Activated CD8-positive, alpha-beta T cell treated with anti-CD3 and anti-CD28 coated beads for 36 hours (primary cell): ENCODE data around the gene CLEC18B. TPM values are rescaled to one million over a fixed set of nuclear protein-coding genes. Genes with fewer than 3 reads are reported as not detected.

Experiments
- ATAC-seq: fragments of 200-7000 bp; cut with Tn5 transposase; one replicate; pipeline ENCODE4 v1.10.0; 2021; ENCODE audit warnings: mild to moderate bottlenecking, moderate library complexity
- CTCF ChIA-PET: fragments of 350-600 bp; sonication (Branson Sonifier 250); formaldehyde crosslinking; loops from one replicate; lab custom pipeline; 2021; ENCODE audit warnings: antibody characterized with exemption; lab: Charles Lee
- POLR2A ChIA-PET: fragments of 350-600 bp; sonication (Branson Sonifier 250); formaldehyde crosslinking; loops from one replicate; lab custom pipeline; 2021; ENCODE audit warnings: antibody characterized with exemption; lab: Charles Lee
- DNase-seq: peaks from one replicate; pipeline ENCODE4 v3.0.0-alpha.2; 2020
- H3K27ac Mint-ChIP-seq: one replicate; pipeline ENCODE4 v1.8.0; 2021; ENCODE audit warnings: mild to moderate bottlenecking, mixed read lengths
- H3K27me3 Mint-ChIP-seq: one replicate; pipeline ENCODE4 v1.8.0; 2021; ENCODE audit warnings: mixed read lengths
- H3K36me3 Mint-ChIP-seq: one replicate; pipeline ENCODE4 v1.8.0; 2021; ENCODE audit warnings: low read depth, mixed read lengths
- H3K4me1 Mint-ChIP-seq: one replicate; pipeline ENCODE4 v1.8.0; 2021; ENCODE audit warnings: low read depth, mixed read lengths
- H3K4me3 Mint-ChIP-seq: one replicate; pipeline ENCODE4 v1.8.0; 2021; ENCODE audit warnings: mild to moderate bottlenecking, moderate library complexity, mixed read lengths
- H3K9me3 Mint-ChIP-seq: one replicate; pipeline ENCODE4 v1.8.0; 2021; ENCODE audit warnings: mixed read lengths
- CTCF ChIP-seq: fragments of 200-600 bp; IDR thresholded peaks from one replicate; pipeline ENCODE4 v1.8.0; 2022; ENCODE audit warnings: antibody characterized with exemption, mild to moderate bottlenecking
- intact Hi-C: fragments of 100-400 bp; cut with micrococcal nuclease; formaldehyde crosslinking; loops from one replicate; pipeline ENCODE4 v1.10.0; 2022
- total RNA-seq, 2 experiments: library from RNA; stranded (reverse); gene quantifications; one replicate each; pipeline ENCODE4 v1.2.3, GENCODE V29; 2021

Gene CLEC18B
- total RNA-seq, 2 experiments from 2014 or later: 0.22 TPM; not detected in 1

GRCh38 chr16:74460542-74460941 lies 39.3 kb upstream of the CLEC18B start:
- intact Hi-C loops: no loop called here
- no peak overlapping the region for H3K4me3 Mint-ChIP-seq
- no peaks in the 10 kb centered on the region for H3K4me1 Mint-ChIP-seq
- H3K9me3 Mint-ChIP-seq: no peaks in the 10 kb centered on the region
- no peak for TF ChIP-seq CTCF
- H3K27ac Mint-ChIP-seq: no peak overlapping the region
- DNase-seq (no peak), ATAC-seq (no peak)
- no peaks in the 10 kb centered on the region for H3K27me3 Mint-ChIP-seq
- peaks cover 45% of the 10 kb centered on the region for H3K36me3 Mint-ChIP-seq
- POLR2A ChIA-PET: no interaction called here
- CTCF ChIA-PET: no interaction called here

GRCh38 chr16:74456290-74456625 lies 35.0 kb upstream of the CLEC18B start:
- no peak for TF ChIP-seq CTCF
- CTCF ChIA-PET: no interaction called here
- intact Hi-C loops: no loop called here
- Mint-ChIP-seq H3K4me1 (no peaks in the 10 kb centered on the region), H3K27me3 (no peaks in the 10 kb centered on the region), H3K27ac (no peak overlapping the region), H3K4me3 (no peak overlapping the region), H3K9me3 (no peaks in the 10 kb centered on the region), H3K36me3 (peaks cover 48% of the 10 kb centered on the region)
- DNase-seq: no peak
- POLR2A ChIA-PET: no interaction called here
- ATAC-seq: no peak

GRCh38 chr16:74455619-74456289 lies 34.5 kb upstream of the CLEC18B start:
- DNase-seq: no peak
- POLR2A ChIA-PET: no interaction called here
- TF ChIP-seq CTCF: no peak
- no peaks in the 10 kb centered on the region for H3K9me3 Mint-ChIP-seq
- no peaks in the 10 kb centered on the region for H3K4me1 Mint-ChIP-seq
- CTCF ChIA-PET: no interaction called here
- H3K4me3 Mint-ChIP-seq: no peak overlapping the region
- no peak overlapping the region for H3K27ac Mint-ChIP-seq
- intact Hi-C loops: no loop called here
- H3K27me3 Mint-ChIP-seq: no peaks in the 10 kb centered on the region
- H3K36me3 Mint-ChIP-seq: peaks cover 48% of the 10 kb centered on the region
- no peak for ATAC-seq

GRCh38 chr16:74455213-74455612 lies 33.9 kb upstream of the CLEC18B start:
- peaks cover 42% of the 10 kb centered on the region for H3K36me3 Mint-ChIP-seq
- ChIA-PET CTCF (no interaction called here), POLR2A (no interaction called here)
- intact Hi-C loops: no loop called here
- DNase-seq (no peak), ATAC-seq (no peak)
- no peaks in the 10 kb centered on the region for H3K9me3 Mint-ChIP-seq
- H3K27ac Mint-ChIP-seq: no peak overlapping the region
- no peaks in the 10 kb centered on the region for H3K27me3 Mint-ChIP-seq
- no peak for TF ChIP-seq CTCF
- no peak overlapping the region for H3K4me3 Mint-ChIP-seq
- no peaks in the 10 kb centered on the region for H3K4me1 Mint-ChIP-seq

- Mint-ChIP-seq H3K4me3 (no peak overlapping the region), H3K9me3 (no peaks in the 10 kb centered on the region), H3K36me3 (peaks cover 29% of the 10 kb centered on the region), H3K4me1 (peaks cover 2% of the 10 kb centered on the region), H3K27me3 (no peaks in the 10 kb centered on the region), H3K27ac (no peak overlapping the region)
- CTCF ChIA-PET: no interaction called here
- POLR2A ChIA-PET: no interaction called here
- no peak for ATAC-seq
- no peak for DNase-seq
- intact Hi-C loops: no loop called here
- no peak for TF ChIP-seq CTCF
These were observed 30.9 kb upstream of the CLEC18B start for GRCh38 chr16:74451951-74452758.
